GM23338 (cell line): ENCODE data around the gene ERO1B. TPM values are rescaled to one million over a fixed set of nuclear protein-coding genes. Genes with fewer than 3 reads are reported as not detected.

Experiments used
- ATAC-seq: fragments of 200-7000 bp; cut with Tn5 transposase; 3 replicates; pipeline ENCODE4 v1.9.1; 2020
- DNase-seq: peaks from one replicate; pipeline ENCODE4 v3.0.0-alpha.2; 2015; ENCODE audit warnings: low spot score
- H2AFZ ChIP-seq: fragments of 200-600 bp; sonication (generic); 2 replicates; pipeline ENCODE4 v1.8.0; 2016; ENCODE audit warnings: antibody characterized with exemption, mild to moderate bottlenecking, moderate library complexity
- H3F3A ChIP-seq: fragments of 200-600 bp; sonication (generic); replicated peaks from 2 replicates; pipeline ENCODE4 v1.8.0; 2017; ENCODE audit warnings: antibody characterized with exemption, mixed run types, low read depth
- H3K27ac ChIP-seq: fragments of 200-600 bp; sonication (generic); 2 replicates; pipeline ENCODE4 v1.6.1; 2016; ENCODE audit warnings: low read depth
- H3K27me3 ChIP-seq: fragments of 200-600 bp; sonication (generic); 2 replicates; pipeline ENCODE4 v1.8.0; 2016; ENCODE audit warnings: mild to moderate bottlenecking, mixed run types, moderate library complexity; ENCODE audit not compliant: insufficient read depth
- H3K36me3 ChIP-seq: fragments of 200-600 bp; sonication (generic); 2 replicates; pipeline ENCODE4 v1.8.0; 2016; ENCODE audit warnings: mild to moderate bottlenecking; ENCODE audit not compliant: insufficient read depth
- H3K4me1 ChIP-seq: fragments of 200-600 bp; sonication (generic); 2 replicates; pipeline ENCODE4 v1.8.0; 2016; ENCODE audit warnings: mild to moderate bottlenecking, moderate library complexity; ENCODE audit not compliant: insufficient read depth
- H3K4me2 ChIP-seq: fragments of 200-600 bp; sonication (generic); 2 replicates; pipeline ENCODE4 v1.7.1; 2017; ENCODE audit warnings: mixed run types
- H3K4me3 ChIP-seq: fragments of 200-600 bp; sonication (generic); 2 replicates; pipeline ENCODE4 v1.6.1; 2016; ENCODE audit warnings: mixed run types
- H3K79me2 ChIP-seq: fragments of 200-600 bp; sonication (generic); replicated peaks from 2 replicates; pipeline ENCODE4 v1.8.0; 2017; ENCODE audit warnings: mild to moderate bottlenecking; ENCODE audit not compliant: insufficient read depth
- H3K9me2 ChIP-seq: fragments of 200-600 bp; sonication (generic); 2 replicates; pipeline ENCODE4 v1.8.0; 2017; ENCODE audit not compliant: insufficient read depth
- H4K20me1 ChIP-seq: fragments of 200-600 bp; sonication (generic); replicated peaks from 2 replicates; pipeline ENCODE4 v1.8.0; 2017; ENCODE audit warnings: mild to moderate bottlenecking; ENCODE audit not compliant: insufficient read depth
- H3K27ac Mint-ChIP-seq: 2 replicates; pipeline ENCODE4 v1.8.0; 2020; ENCODE audit warnings: inconsistent platforms, mild to moderate bottlenecking, moderate library complexity, mixed read lengths
- H3K27me3 Mint-ChIP-seq: 3 replicates; pipeline ENCODE4 v1.8.0; 2022; ENCODE audit warnings: low read depth, mild to moderate bottlenecking, moderate library complexity, mixed read lengths, inconsistent platforms; ENCODE audit not compliant: insufficient read depth, poor library complexity
- H3K36me3 Mint-ChIP-seq: 3 replicates; pipeline ENCODE4 v1.8.0; 2021; ENCODE audit warnings: low read depth, mild to moderate bottlenecking, inconsistent platforms, moderate library complexity, mixed read lengths
- H3K4me1 Mint-ChIP-seq: 3 replicates; pipeline ENCODE4 v1.8.0; 2020; ENCODE audit warnings: mild to moderate bottlenecking, inconsistent platforms, mixed read lengths
- H3K4me3 Mint-ChIP-seq: 3 replicates; pipeline ENCODE4 v1.8.0; 2021; ENCODE audit warnings: moderate library complexity, mild to moderate bottlenecking, inconsistent platforms, mixed read lengths
- H3K9me3 Mint-ChIP-seq: 3 replicates; pipeline ENCODE4 v1.8.0; 2020; ENCODE audit warnings: moderate library complexity, mild to moderate bottlenecking, inconsistent platforms, mixed read lengths
- CREB1 ChIP-seq: fragments of 250-450 bp; sonication (Bioruptor Pico); IDR thresholded peaks from 2 replicates; pipeline ENCODE4 v1.5.0; 2020; ENCODE audit warnings: low read depth, mild to moderate bottlenecking, moderate library complexity
- CTCF ChIP-seq, 2 experiments: fragments of 200-600 bp in 1 of 2; sonication (generic) in 1 of 2; conservative IDR thresholded peaks; 2 replicates each; pipeline versions ENCODE4 v1.5.1 to v1.6.1; 2016 to 2017; ENCODE audit warnings: antibody characterized with exemption in 2 of 2, low read depth in 2 of 2, mild to moderate bottlenecking in 2 of 2, moderate library complexity in 1 of 2
- ETS1 ChIP-seq: IDR thresholded peaks from 2 replicates; pipeline ENCODE4 v1.6.1; 2016; ENCODE audit warnings: antibody characterized with exemption
- EZH2 ChIP-seq: fragments of 200-600 bp; sonication (generic); IDR thresholded peaks from one replicate; pipeline ENCODE4 v1.8.0; 2017; ENCODE audit warnings: antibody characterized with exemption, mild to moderate bottlenecking, low read depth; ENCODE audit not compliant: unreplicated experiment
- EZH2phosphoT487 ChIP-seq: fragments of 200-600 bp; sonication (generic); IDR thresholded peaks from one replicate; pipeline ENCODE4 v1.8.1; 2018; ENCODE audit warnings: antibody characterized with exemption; ENCODE audit not compliant: unreplicated experiment
- JUNB ChIP-seq: IDR thresholded peaks from one replicate; pipeline ENCODE4 v1.6.1; 2016; ENCODE audit warnings: antibody characterized with exemption; ENCODE audit not compliant: unreplicated experiment
- NANOG ChIP-seq: IDR thresholded peaks from 2 replicates; pipeline ENCODE4 v1.6.1; 2016; ENCODE audit warnings: antibody characterized with exemption, borderline replicate concordance
- POLR2AphosphoS5 ChIP-seq: IDR thresholded peaks from 2 replicates; pipeline ENCODE4 v1.6.1; 2016; ENCODE audit warnings: antibody characterized with exemption, low read depth
- STAT1 ChIP-seq: IDR thresholded peaks from one replicate; pipeline ENCODE4 v1.6.1; 2016; ENCODE audit warnings: antibody characterized with exemption; ENCODE audit not compliant: unreplicated experiment
- ZNF114 ChIP-seq: fragments of 250-450 bp; sonication (Bioruptor Pico); IDR thresholded peaks from 2 replicates; pipeline ENCODE4 v1.5.0; 2020; ENCODE audit warnings: mild to moderate bottlenecking, moderate library complexity
- ZNF331 ChIP-seq: fragments of 250-450 bp; sonication (Bioruptor Pico); IDR thresholded peaks from 2 replicates; pipeline ENCODE4 v1.5.0; 2020; ENCODE audit warnings: low read depth, mild to moderate bottlenecking, moderate library complexity
- ZNF462 ChIP-seq: fragments of 250-450 bp; sonication (Bioruptor Pico); IDR thresholded peaks from 2 replicates; pipeline ENCODE4 v1.5.0; 2020; ENCODE audit warnings: mild to moderate bottlenecking, moderate library complexity
- polyA plus RNA-seq: library from polyadenylated mRNA; unstranded; fragments of >200 nt; fragmentation: Nextera tagmentation; extraction: Ambion mirVana; gene quantifications from 2 replicates; pipeline ENCODE4 v1.2.1, GENCODE V29; 2016
- total RNA-seq: library from RNA; depleted of rRNA; stranded (reverse); fragments of >200 nt; shearing (Covaris generic); gene quantifications from 2 replicates; pipeline ENCODE4 v1.2.3, GENCODE V29; 2014

Gene ERO1B
- total and polyA plus RNA-seq, 2 experiments from 2014 or later, result 2.4 to 3.6 TPM

- Histone ChIP-seq H2AFZ (no peak overlapping the region), H4K20me1 (peaks cover 4% of the 10 kb centered on the region), H3K9me2 (no peaks in the 10 kb centered on the region), H3K4me1 (peaks cover 3% of the 10 kb centered on the region; the same call in 1 of the 2 replicates), H3K79me2 (no peaks in the 10 kb centered on the region), H3K27me3 (no peaks in the 10 kb centered on the region), H3K27ac (no peak overlapping the region), H3K4me3 (no peak overlapping the region), H3K4me2 (no peak overlapping the region), H3K36me3 (no peaks in the 10 kb centered on the region), H3F3A (no peaks in the 10 kb centered on the region)
- Mint-ChIP-seq H3K4me3 (no peak overlapping the region), H3K9me3 (no peaks in the 10 kb centered on the region), H3K27ac (peak overlapping the region; percentile 31), H3K4me1 (peaks cover 13% of the 10 kb centered on the region; the same call in 2 of the 3 replicates), H3K27me3 (no peaks in the 10 kb centered on the region), H3K36me3 (peaks cover 4% of the 10 kb centered on the region; the same call in 2 of the 3 replicates)
- DNase-seq (peak; percentile 62), ATAC-seq (peak; percentile 85)
- peak; percentile 36 to 73; a peak in 3 of 4 replicates for TF ChIP-seq CTCF (conservative IDR thresholded peaks at IDR 0.05; ENCODE audit: low read depth in 2 of 2)
- no peak for TF ChIP-seq STAT1
These were observed 112.9 kb downstream of the ERO1B start for GRCh38 chr1:236168716-236169429.

GRCh38 chr1:236167578-236167977 is 114.2 kb downstream of the ERO1B start:
- Mint-ChIP-seq H3K9me3 (peaks cover 9% of the 10 kb centered on the region), H3K4me3 (no peak overlapping the region), H3K27me3 (no peaks in the 10 kb centered on the region), H3K36me3 (peaks cover 17% of the 10 kb centered on the region), H3K4me1 (peaks cover 5% of the 10 kb centered on the region; the same call in 2 of the 3 replicates), H3K27ac (no peak overlapping the region)
- H2AFZ ChIP-seq, result no peak overlapping the region
- H3K4me3 ChIP-seq, result no peak overlapping the region
- no peak for DNase-seq
- H3K4me1 ChIP-seq, result no peaks in the 10 kb centered on the region
- no peak for ATAC-seq
- H3K27me3 ChIP-seq, result no peaks in the 10 kb centered on the region
- H3K79me2 ChIP-seq, result no peaks in the 10 kb centered on the region
- no peak overlapping the region for H3K27ac ChIP-seq
- peaks cover 4% of the 10 kb centered on the region for H4K20me1 ChIP-seq
- H3K36me3 ChIP-seq, result no peaks in the 10 kb centered on the region
- no peak overlapping the region for H3K4me2 ChIP-seq
- no peaks in the 10 kb centered on the region for H3F3A ChIP-seq
- H3K9me2 ChIP-seq, result no peaks in the 10 kb centered on the region
- TF ChIP-seq ETS1, result no peak
- TF ChIP-seq ZNF114 (CRISPR knock-in tag), result no peak
- TF ChIP-seq POLR2AphosphoS5, result no peak
- TF ChIP-seq EZH2, result no peak
- no peak for TF ChIP-seq NANOG
- no peak for TF ChIP-seq ZNF462 (CRISPR knock-in tag)
- TF ChIP-seq STAT1, result no peak
- no peak for TF ChIP-seq ZNF331 (CRISPR knock-in tag)
- TF ChIP-seq CREB1 (CRISPR knock-in tag), result no peak
- TF ChIP-seq EZH2phosphoT487, result no peak
- TF ChIP-seq JUNB, result no peak
